Naive thymus-derived CD8-positive, alpha-beta T cell (primary cell): Measurements from ENCODE around the gene RICTOR. TPM values are rescaled to one million over a fixed set of nuclear protein-coding genes. Genes with fewer than 3 reads are reported as not detected.
"Not testable (repeated sequence)": the region's sequence is repeated elsewhere in the genome, so short reads cannot be mapped to it uniquely, and the experiment has no call there.

Experiments used
- ATAC-seq, 2 donors: fragments of 150-1000 bp; cut with Tn5 transposase in 1 of 2; sonication (Bioruptor Pico), chemical (Tn5 transposase) in 1 of 2; 1 replicate in 1 of 2; 2 replicates in 1 of 2; pipeline ENCODE4 v1.10.0; 2021; ENCODE audit warnings: mild to moderate bottlenecking in 2 of 2, moderate library complexity in 2 of 2
- POLR2A ChIA-PET: fragments of 350-600 bp; sonication (Branson Sonifier 250); formaldehyde crosslinking; loops from one replicate; lab custom pipeline; 2021; ENCODE audit warnings: antibody characterized with exemption; lab: Charles Lee
- DNase-seq, 10 donors: peaks; one replicate each; pipeline versions ENCODE4 v3.0.0 to v3.0.0-alpha.2; 2020 to 2022
- H3K27ac Mint-ChIP-seq, 10 donors: one replicate each; pipeline ENCODE4 v1.8.0; 2020 to 2022; ENCODE audit warnings: mild to moderate bottlenecking in 10 of 10, mixed read lengths in 10 of 10, moderate library complexity in 4 of 10, inconsistent platforms in 1 of 10
- H3K27me3 Mint-ChIP-seq, 5 donors: one replicate each; pipeline ENCODE4 v1.8.0; 2021 to 2022; ENCODE audit warnings: mixed read lengths in 5 of 5
- H3K36me3 Mint-ChIP-seq, 3 donors: one replicate each; pipeline ENCODE4 v1.8.0; 2020 to 2022; ENCODE audit warnings: mixed read lengths in 3 of 3, mild to moderate bottlenecking in 2 of 3, inconsistent platforms in 1 of 3
- H3K4me1 Mint-ChIP-seq, 4 donors: one replicate each; pipeline ENCODE4 v1.8.0; 2021 to 2022; ENCODE audit warnings: mixed read lengths in 4 of 4
- H3K4me3 Mint-ChIP-seq, 10 donors: one replicate each; pipeline ENCODE4 v1.8.0; 2020 to 2022; ENCODE audit warnings: mild to moderate bottlenecking in 10 of 10, mixed read lengths in 10 of 10, moderate library complexity in 6 of 10, inconsistent platforms in 1 of 10
- H3K9me3 Mint-ChIP-seq, 9 donors: one replicate each; pipeline ENCODE4 v1.8.0; 2020 to 2022; ENCODE audit warnings: mixed read lengths in 9 of 9, mild to moderate bottlenecking in 3 of 9, inconsistent platforms in 1 of 9, moderate library complexity in 1 of 9
- polyA plus RNA-seq, 3 donors: library from polyadenylated mRNA; unstranded; fragments of 300-500 nt; fragmentation: Illumina TruSeq; gene quantifications; one replicate each; pipeline ENCODE4 v1.2.3, GENCODE V29; 2021
- total RNA-seq, 8 experiments: library from RNA in 2 of 8; stranded (reverse) in 2 of 8; gene quantifications; one replicate each; pipeline ENCODE4 v1.2.3 and lab custom pipeline; 2021 to 2026

Gene RICTOR
- total and polyA plus RNA-seq, 5 experiments from 2014 or later, result 9.1 to 102 (median 14.7) TPM

- no peak for ATAC-seq
- POLR2A ChIA-PET, result no interaction called here
- H3K27ac Mint-ChIP-seq, result peak overlapping the region in 4 of 10 donors; percentile 14 to 70 (median 58)
Observed at GRCh38 chr5:38999037-38999436, 75.2 kb downstream of the RICTOR start.

GRCh38 chr5:38997591-38997990, 76.6 kb downstream of the RICTOR start:
- POLR2A ChIA-PET, result no interaction called here
- Mint-ChIP-seq H3K27ac (peak overlapping the region in 5 of 10 donors; percentile 45 to 69 (median 62)), H3K36me3 (peaks cover 11 to 69% (median 28%) of the 10 kb centered on the region in 3 donors), H3K4me3 (no peak overlapping the region), H3K9me3 (peaks cover 0 to 2% (median 0%) of the 10 kb centered on the region in 9 donors), H3K27me3 (no peaks in the 10 kb centered on the region), H3K4me1 (peaks cover 15 to 56% (median 42%) of the 10 kb centered on the region in 4 donors)
- ATAC-seq (no peak), DNase-seq (no peak)

More at GRCh38 chr5:38999037-38999436, 75.2 kb downstream of the RICTOR start:
- H3K36me3 Mint-ChIP-seq, result peaks cover 11 to 70% (median 23%) of the 10 kb centered on the region in 3 donors
- DNase-seq, result no peak
- no peak overlapping the region for H3K4me3 Mint-ChIP-seq
- peaks cover 15 to 56% (median 42%) of the 10 kb centered on the region in 4 donors for H3K4me1 Mint-ChIP-seq
- H3K9me3 Mint-ChIP-seq, result peaks cover 0 to 2% (median 0%) of the 10 kb centered on the region in 9 donors
- H3K27me3 Mint-ChIP-seq, result no peaks in the 10 kb centered on the region

GRCh38 chr5:38996123-38996522, 78.1 kb downstream of the RICTOR start:
- Mint-ChIP-seq H3K4me3 (no peak overlapping the region), H3K27me3 (no peaks in the 10 kb centered on the region), H3K36me3 (peaks cover 11 to 62% (median 24%) of the 10 kb centered on the region in 3 donors), H3K27ac (peak overlapping the region in 5 of 10 donors; percentile 5 to 58 (median 39)), H3K4me1 (peaks cover 10 to 43% (median 28%) of the 10 kb centered on the region in 4 donors), H3K9me3 (peaks cover 0 to 2% (median 0%) of the 10 kb centered on the region in 9 donors)
- POLR2A ChIA-PET, result no interaction called here
- no peak for DNase-seq
- no peak for ATAC-seq

- POLR2A ChIA-PET, result interaction anchor here (0.6 kb wide), 1 partner anchor 12 kb away, joined by 3 read pairs; no protein-coding TSS in a partner anchor
- Mint-ChIP-seq H3K9me3 (peaks cover 0 to 2% (median 0%) of the 10 kb centered on the region in 9 donors), H3K4me3 (no peak overlapping the region), H3K27me3 (no peaks in the 10 kb centered on the region), H3K27ac (no peak overlapping the region), H3K4me1 (peaks cover 12 to 37% (median 20%) of the 10 kb centered on the region in 4 donors), H3K36me3 (peaks cover 16 to 57% (median 28%) of the 10 kb centered on the region in 3 donors)
- ATAC-seq, result peak; percentile 46 to 53
- DNase-seq, result peak in 9 of 10 donors; percentile 8 to 62 (median 36)
Observed at GRCh38 chr5:38994324-38994927, 79.8 kb downstream of the RICTOR start.

- ATAC-seq, H3K27me3 Mint-ChIP-seq, H3K27ac Mint-ChIP-seq, DNase-seq, POLR2A ChIA-PET, H3K4me3 Mint-ChIP-seq: not testable (repeated sequence)
- peaks cover 10 to 40% (median 25%) of the 10 kb centered on the region in 4 donors for H3K4me1 Mint-ChIP-seq
- peaks cover 21 to 71% (median 46%) of the 10 kb centered on the region in 3 donors for H3K36me3 Mint-ChIP-seq
- H3K9me3 Mint-ChIP-seq, result peaks cover 0 to 11% (median 3%) of the 10 kb centered on the region in 9 donors
Observed at GRCh38 chr5:38989974-38990719, 84.1 kb downstream of the RICTOR start.

- ATAC-seq (no peak), DNase-seq (no peak)
- H3K27ac Mint-ChIP-seq, result peak overlapping the region in 1 of 10 donors; percentile 14
- no peak overlapping the region for H3K4me3 Mint-ChIP-seq
- POLR2A ChIA-PET, result no interaction called here
- peaks cover 5 to 34% (median 27%) of the 10 kb centered on the region in 4 donors for H3K4me1 Mint-ChIP-seq
- peaks cover 21 to 72% (median 41%) of the 10 kb centered on the region in 3 donors for H3K36me3 Mint-ChIP-seq
- no peaks in the 10 kb centered on the region for H3K27me3 Mint-ChIP-seq
- H3K9me3 Mint-ChIP-seq, result peaks cover 0 to 11% (median 3%) of the 10 kb centered on the region in 9 donors
Observed at GRCh38 chr5:38985909-38986452, 88.2 kb downstream of the RICTOR start.

GRCh38 chr5:38979535-38979934, 94.7 kb downstream of the RICTOR start:
- Mint-ChIP-seq H3K27ac (peak overlapping the region in 6 of 10 donors; percentile 14 to 87 (median 50)), H3K27me3 (no peaks in the 10 kb centered on the region), H3K9me3 (no peaks in the 10 kb centered on the region), H3K4me3 (no peak overlapping the region), H3K4me1 (peaks cover 2 to 8% (median 5%) of the 10 kb centered on the region in 4 donors), H3K36me3 (peaks cover 0 to 71% (median 2%) of the 10 kb centered on the region in 3 donors)
- DNase-seq (no peak), ATAC-seq (no peak)
- POLR2A ChIA-PET, result no interaction called here

GRCh38 chr5:38978036-38978435, 96.2 kb downstream of the RICTOR start:
- H3K27ac Mint-ChIP-seq, result no peak overlapping the region
- ATAC-seq, result no peak
- H3K27me3 Mint-ChIP-seq, result no peaks in the 10 kb centered on the region
- no peak for DNase-seq
- POLR2A ChIA-PET, result no interaction called here
- H3K36me3 Mint-ChIP-seq, result peaks cover 0 to 71% (median 6%) of the 10 kb centered on the region in 3 donors
- no peak overlapping the region for H3K4me3 Mint-ChIP-seq
- peaks cover 2 to 8% (median 4%) of the 10 kb centered on the region in 4 donors for H3K4me1 Mint-ChIP-seq
- H3K9me3 Mint-ChIP-seq, result no peaks in the 10 kb centered on the region

GRCh38 chr5:38968665-38969064, 105.5 kb downstream of the RICTOR start:
- Mint-ChIP-seq H3K27me3 (no peaks in the 10 kb centered on the region), H3K36me3 (peaks cover 0 to 68% (median 9%) of the 10 kb centered on the region in 3 donors), H3K4me3 (no peak overlapping the region), H3K27ac (peak overlapping the region in 1 of 10 donors; percentile 38), H3K9me3 (no peaks in the 10 kb centered on the region), H3K4me1 (no peaks in the 10 kb centered on the region)
- ATAC-seq (no peak), DNase-seq (no peak)
- POLR2A ChIA-PET, result interaction anchor here (0.7 kb wide), 1 partner anchor 147 kb away, joined by 4 read pairs; no protein-coding TSS in a partner anchor

GRCh38 chr5:38961691-38962090, 112.5 kb downstream of the RICTOR start:
- Mint-ChIP-seq H3K36me3 (peaks cover 0 to 82% (median 18%) of the 10 kb centered on the region in 3 donors), H3K4me1 (no peaks in the 10 kb centered on the region), H3K27me3 (no peaks in the 10 kb centered on the region), H3K27ac (no peak overlapping the region), H3K9me3 (no peaks in the 10 kb centered on the region), H3K4me3 (no peak overlapping the region)
- DNase-seq (no peak), ATAC-seq (no peak)
- POLR2A ChIA-PET, result no interaction called here

- ATAC-seq, result no peak
- no peaks in the 10 kb centered on the region for H3K27me3 Mint-ChIP-seq
- no peak overlapping the region for H3K27ac Mint-ChIP-seq
- H3K36me3 Mint-ChIP-seq, result peaks cover 11 to 77% (median 25%) of the 10 kb centered on the region in 3 donors
- POLR2A ChIA-PET, result no interaction called here
- no peak for DNase-seq
- H3K4me3 Mint-ChIP-seq, result no peak overlapping the region
- no peaks in the 10 kb centered on the region for H3K4me1 Mint-ChIP-seq
- no peaks in the 10 kb centered on the region for H3K9me3 Mint-ChIP-seq
Observed at GRCh38 chr5:38953426-38954012, 120.7 kb downstream of the RICTOR start.

- ATAC-seq (no peak), DNase-seq (no peak)
- no peak overlapping the region for H3K4me3 Mint-ChIP-seq
- peaks cover 9 to 74% (median 35%) of the 10 kb centered on the region in 3 donors for H3K36me3 Mint-ChIP-seq
- H3K27ac Mint-ChIP-seq, result peak overlapping the region in 1 of 10 donors; percentile 38
- POLR2A ChIA-PET, result no interaction called here
- no peaks in the 10 kb centered on the region for H3K4me1 Mint-ChIP-seq
- H3K9me3 Mint-ChIP-seq, result no peaks in the 10 kb centered on the region
- H3K27me3 Mint-ChIP-seq, result no peaks in the 10 kb centered on the region
Observed at GRCh38 chr5:38948501-38948900, 125.7 kb downstream of the RICTOR start.
